Vagina (tissue), 2 donors: ENCODE measurements around the gene JAG2.

Experiments used
- CTCF ChIP-seq, 3 experiments: fragments of 450-650 bp in 2 of 3; fragments of 200-600 bp in 1 of 3; sonication (generic) in 1 of 3; IDR thresholded peaks; one replicate each; pipeline ENCODE4 v1.5.1; 2017 to 2019; ENCODE audit warnings: antibody characterized with exemption in 3 of 3, mild to moderate bottlenecking in 2 of 3, moderate library complexity in 2 of 3
- POLR2A ChIP-seq, 2 donors: fragments of 450-650 bp; IDR thresholded peaks; one replicate each; pipeline ENCODE4 v1.6.1; 2017; ENCODE audit warnings: antibody characterized with exemption in 2 of 2, mild to moderate bottlenecking in 2 of 2, moderate library complexity in 2 of 2
- POLR2AphosphoS5 ChIP-seq, 2 donors: sonication (generic); formaldehyde crosslinking; IDR thresholded peaks; one replicate each; pipeline ENCODE4 v1.9.0; 2017; ENCODE audit warnings: antibody characterized with exemption in 2 of 2, mild to moderate bottlenecking in 2 of 2, low read depth in 1 of 2; ENCODE audit not compliant: insufficient read depth in 1 of 2

DNA sequence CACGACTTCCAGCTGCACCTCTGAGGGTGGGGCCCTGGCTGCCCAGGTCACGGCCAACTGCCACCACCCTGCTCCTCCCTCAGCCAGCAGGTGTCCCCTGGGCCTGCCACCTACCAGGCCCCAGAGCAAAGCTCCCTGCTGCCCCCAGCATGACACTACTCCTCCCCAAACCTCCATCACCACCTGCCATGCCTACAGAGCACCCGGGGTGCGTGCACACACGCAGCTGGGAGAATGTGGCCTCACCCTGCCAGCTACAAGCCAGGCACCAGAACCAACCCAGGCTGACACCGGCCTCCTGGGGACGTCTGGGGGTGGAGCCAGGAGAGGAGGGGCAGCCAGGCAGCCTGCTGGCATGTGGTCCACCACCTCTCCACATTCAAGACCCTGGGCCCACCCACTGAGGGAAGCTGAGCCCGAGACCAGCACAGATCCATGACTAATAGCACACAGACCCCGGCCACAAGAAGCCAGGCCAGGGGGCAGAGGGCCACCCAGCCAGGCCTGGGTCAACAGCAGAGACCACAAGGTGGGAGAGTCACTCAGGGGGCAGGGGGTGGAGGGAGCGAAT, 3.4 kb downstream of the JAG2 start:
- TF ChIP-seq CTCF (IDR thresholded peaks at IDR 0.05) (no peak), POLR2A (IDR thresholded peaks at IDR 0.05) (no peak), POLR2AphosphoS5 (IDR thresholded peaks at IDR 0.05; ENCODE audit: insufficient read depth in 1 of 2, low read depth in 1 of 2) (no peak)
